Activated naive CD8-positive, alpha-beta T cell treated with anti-CD3 and anti-CD28 coated beads, Interleukin-2, amount 50 U/mL, for 24 hours (primary cell): Measurements from ENCODE around the gene MRC2.

Experiments used
- ATAC-seq: fragments of 150-1000 bp; cut with Tn5 transposase; one replicate; pipeline ENCODE4 v1.10.0; 2021
- DNase-seq: peaks from one replicate; pipeline ENCODE4 v3.0.0; 2021
- H3K27ac Mint-ChIP-seq: one replicate; pipeline ENCODE4 v1.8.0; 2021; ENCODE audit warnings: mild to moderate bottlenecking, mixed read lengths
- H3K27me3 Mint-ChIP-seq: one replicate; pipeline ENCODE4 v1.8.0; 2021; ENCODE audit warnings: mixed read lengths
- H3K36me3 Mint-ChIP-seq: one replicate; pipeline ENCODE4 v1.8.0; 2021; ENCODE audit warnings: low read depth, mixed read lengths
- H3K4me1 Mint-ChIP-seq: one replicate; pipeline ENCODE4 v1.8.0; 2021; ENCODE audit warnings: mixed read lengths
- H3K4me3 Mint-ChIP-seq: one replicate; pipeline ENCODE4 v1.8.0; 2021; ENCODE audit warnings: mild to moderate bottlenecking, moderate library complexity, mixed read lengths
- H3K9me3 Mint-ChIP-seq: one replicate; pipeline ENCODE4 v1.8.0; 2021; ENCODE audit warnings: mixed read lengths

The MRC2 gene

DNA sequence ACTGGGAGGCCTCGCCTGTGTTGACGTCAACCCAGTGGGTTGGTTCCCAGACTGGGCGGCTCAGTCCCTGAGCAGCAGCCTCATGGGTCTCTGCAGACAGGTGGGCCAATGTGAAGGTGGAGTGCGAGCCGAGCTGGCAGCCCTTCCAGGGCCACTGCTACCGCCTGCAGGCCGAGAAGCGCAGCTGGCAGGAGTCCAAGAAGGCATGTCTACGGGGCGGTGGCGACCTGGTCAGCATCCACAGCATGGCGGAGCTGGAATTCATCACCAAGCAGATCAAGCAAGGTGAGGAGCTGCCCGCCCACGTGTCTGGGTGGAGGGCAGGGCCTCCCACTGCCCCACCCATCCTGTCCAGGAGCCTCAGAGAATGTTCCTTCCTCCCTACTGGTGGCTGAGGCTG lies 44.1 kb downstream of the MRC2 start:
- Mint-ChIP-seq H3K27me3 (no peaks in the 10 kb centered on the region), H3K4me3 (no peak overlapping the region), H3K36me3 (no peaks in the 10 kb centered on the region), H3K27ac (no peak overlapping the region), H3K4me1 (peaks cover 2% of the 10 kb centered on the region), H3K9me3 (no peaks in the 10 kb centered on the region)
- DNase-seq (no peak), ATAC-seq (no peak)

DNA sequence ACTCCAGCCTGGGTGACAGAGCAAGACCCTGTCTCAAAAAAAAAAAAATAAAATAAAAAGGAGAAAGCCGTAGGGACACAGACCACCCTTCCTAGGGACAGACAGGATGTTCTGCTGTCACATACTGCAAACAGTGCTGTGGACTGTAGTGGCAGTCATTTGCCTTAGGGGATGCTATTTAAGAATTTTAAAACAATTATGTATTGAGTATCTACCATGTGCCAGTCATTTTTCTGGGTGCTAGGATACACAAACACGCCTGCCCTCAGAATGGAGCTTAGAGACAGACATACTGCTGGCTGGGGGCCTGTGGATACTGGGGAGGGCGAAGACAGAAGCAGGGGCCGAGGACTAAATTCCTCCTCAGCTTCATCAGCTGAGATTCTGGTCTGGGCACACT lies 45.5 kb downstream of the MRC2 start:
- Mint-ChIP-seq H3K27ac (no peak overlapping the region), H3K4me1 (peaks cover 2% of the 10 kb centered on the region), H3K9me3 (no peaks in the 10 kb centered on the region), H3K27me3 (no peaks in the 10 kb centered on the region), H3K36me3 (no peaks in the 10 kb centered on the region), H3K4me3 (no peak overlapping the region)
- DNase-seq (no peak), ATAC-seq (no peak)

DNA sequence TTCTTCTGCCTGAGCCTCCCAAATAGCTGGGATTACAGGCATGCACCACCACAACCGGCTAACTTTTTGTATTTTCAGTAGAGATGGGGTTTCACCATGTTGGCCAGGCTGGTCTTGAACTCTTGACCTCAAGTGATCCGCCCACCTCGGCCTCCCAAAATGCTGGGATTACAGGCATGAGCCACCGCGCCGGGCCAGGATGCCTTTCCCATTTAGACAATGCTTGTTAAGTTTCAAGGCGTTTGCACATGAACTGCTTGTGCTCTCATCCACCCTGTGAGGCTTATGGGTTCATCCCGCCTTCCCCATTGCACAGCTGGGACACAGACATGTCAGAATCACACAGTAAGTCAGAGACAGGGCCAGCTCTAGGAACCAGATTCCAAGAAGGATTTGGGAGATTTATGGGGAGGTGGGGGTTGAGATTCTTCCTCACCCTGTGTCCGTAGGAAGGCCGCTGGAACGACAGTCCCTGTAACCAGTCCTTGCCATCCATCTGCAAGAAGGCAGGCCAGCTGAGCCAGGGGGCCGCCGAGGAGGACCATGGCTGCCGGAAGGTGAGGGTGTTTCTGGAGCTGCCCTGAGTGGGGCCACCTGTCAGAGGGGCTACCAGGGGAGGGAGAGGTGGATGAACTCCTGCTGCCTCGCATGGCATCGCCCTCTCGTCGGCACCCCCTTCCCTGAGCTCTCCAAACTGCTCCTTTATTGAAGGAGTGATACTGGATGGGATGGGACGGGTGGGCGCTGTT lies 46.3 kb downstream of the MRC2 start:
- no peak overlapping the region for H3K27ac Mint-ChIP-seq
- H3K4me1 Mint-ChIP-seq: no peaks in the 10 kb centered on the region
- H3K9me3 Mint-ChIP-seq: no peaks in the 10 kb centered on the region
- no peak for ATAC-seq
- no peaks in the 10 kb centered on the region for H3K36me3 Mint-ChIP-seq
- H3K4me3 Mint-ChIP-seq: no peak overlapping the region
- no peaks in the 10 kb centered on the region for H3K27me3 Mint-ChIP-seq
- no peak for DNase-seq

DNA sequence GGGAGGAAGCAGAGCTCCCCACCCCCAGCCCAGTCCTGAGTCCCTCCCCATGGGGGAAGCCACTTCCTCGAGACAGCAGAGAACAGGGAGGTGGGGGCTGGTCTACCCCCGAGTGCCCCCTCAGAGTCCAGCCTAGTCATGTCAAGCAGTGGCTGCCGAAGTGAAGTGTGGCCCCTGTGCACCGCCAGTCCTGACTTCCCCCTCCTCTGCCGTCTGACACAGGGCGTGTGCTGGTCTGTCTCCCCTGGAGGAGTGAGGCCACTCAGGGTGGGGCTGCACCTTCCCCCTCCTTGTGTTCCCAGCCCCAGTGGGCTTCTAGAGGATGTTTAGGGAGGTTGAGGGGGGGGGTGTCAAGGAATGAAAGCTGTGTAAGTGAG lies 46.9 kb downstream of the MRC2 start:
- DNase-seq (no peak), ATAC-seq (no peak)
- Mint-ChIP-seq H3K4me3 (no peak overlapping the region), H3K27ac (no peak overlapping the region), H3K9me3 (no peaks in the 10 kb centered on the region), H3K36me3 (no peaks in the 10 kb centered on the region), H3K4me1 (no peaks in the 10 kb centered on the region), H3K27me3 (no peaks in the 10 kb centered on the region)

DNA sequence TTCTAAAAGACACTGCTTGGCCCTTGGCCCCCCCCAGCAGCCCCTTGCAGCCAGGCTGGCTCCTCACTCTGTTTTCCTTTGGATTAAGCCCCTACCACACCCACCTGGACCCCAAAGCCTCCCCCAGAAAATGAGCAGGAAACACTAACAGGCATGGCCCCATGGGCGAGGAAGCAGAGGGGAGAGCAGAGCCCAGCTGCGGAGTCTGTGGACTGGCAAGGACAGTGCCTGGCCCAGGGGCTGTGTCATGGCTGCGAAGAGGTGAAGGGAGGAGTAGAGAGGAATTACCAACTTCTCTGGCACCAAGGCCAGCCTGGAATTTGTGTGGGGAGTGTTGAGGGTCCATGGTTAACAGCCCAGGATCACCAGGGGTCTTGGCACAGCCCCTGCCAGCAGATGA lies 47.4 kb downstream of the MRC2 start:
- H3K4me1 Mint-ChIP-seq: no peaks in the 10 kb centered on the region
- no peak overlapping the region for H3K27ac Mint-ChIP-seq
- H3K9me3 Mint-ChIP-seq: no peaks in the 10 kb centered on the region
- no peak for ATAC-seq
- no peak overlapping the region for H3K4me3 Mint-ChIP-seq
- no peak for DNase-seq
- no peaks in the 10 kb centered on the region for H3K27me3 Mint-ChIP-seq
- no peaks in the 10 kb centered on the region for H3K36me3 Mint-ChIP-seq

DNA sequence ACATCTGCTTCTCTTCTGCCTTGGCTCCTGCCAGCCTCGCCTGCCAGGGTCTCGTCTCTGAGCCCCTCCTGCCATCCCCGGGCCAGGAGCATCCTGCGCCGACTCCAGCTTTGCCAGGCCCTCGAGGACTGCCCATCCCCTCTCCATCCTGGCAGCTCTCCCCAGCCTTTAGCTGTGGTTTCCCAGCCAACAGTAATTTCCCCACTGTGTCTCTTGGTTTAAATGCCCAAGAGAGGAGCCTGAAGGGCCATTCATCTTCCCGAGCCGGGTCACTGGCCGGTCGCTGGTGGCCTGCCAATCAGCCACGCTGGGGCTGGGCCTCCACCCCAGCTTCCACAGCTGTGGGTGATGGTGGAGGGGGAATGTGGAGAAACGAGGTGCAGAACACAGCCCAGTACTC lies 47.8 kb downstream of the MRC2 start:
- no peak overlapping the region for H3K27ac Mint-ChIP-seq

DNA sequence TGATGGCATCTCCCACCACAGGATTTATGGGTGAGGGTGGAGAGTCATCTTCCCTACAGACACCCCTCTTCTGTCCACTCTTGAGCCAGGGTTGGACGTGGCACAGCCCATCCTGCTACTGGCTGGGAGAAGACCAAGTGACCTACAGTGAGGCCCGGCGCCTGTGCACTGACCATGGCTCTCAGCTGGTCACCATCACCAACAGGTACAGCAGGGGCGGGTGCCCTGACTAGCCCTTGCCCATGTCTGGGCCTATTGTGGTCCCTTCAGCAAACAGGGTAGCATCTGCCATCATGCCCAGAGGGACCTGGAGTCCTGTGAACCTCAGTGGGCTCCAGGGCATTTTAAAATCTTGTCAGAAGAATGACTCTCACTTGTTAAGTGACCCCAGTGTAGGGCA lies 48.2 kb downstream of the MRC2 start:
- H3K9me3 Mint-ChIP-seq: no peaks in the 10 kb centered on the region
- H3K27me3 Mint-ChIP-seq: no peaks in the 10 kb centered on the region
- no peak overlapping the region for H3K4me3 Mint-ChIP-seq
- no peak overlapping the region for H3K27ac Mint-ChIP-seq
- H3K4me1 Mint-ChIP-seq: no peaks in the 10 kb centered on the region
- DNase-seq (no peak), ATAC-seq (no peak)
- H3K36me3 Mint-ChIP-seq: no peaks in the 10 kb centered on the region

More for the DNA sequence above, 47.8 kb downstream of the MRC2 start:
- no peaks in the 10 kb centered on the region for H3K27me3 Mint-ChIP-seq
- DNase-seq (no peak), ATAC-seq (no peak)
- H3K4me3 Mint-ChIP-seq: no peak overlapping the region
- H3K9me3 Mint-ChIP-seq: no peaks in the 10 kb centered on the region
- H3K36me3 Mint-ChIP-seq: no peaks in the 10 kb centered on the region
- no peaks in the 10 kb centered on the region for H3K4me1 Mint-ChIP-seq

DNA sequence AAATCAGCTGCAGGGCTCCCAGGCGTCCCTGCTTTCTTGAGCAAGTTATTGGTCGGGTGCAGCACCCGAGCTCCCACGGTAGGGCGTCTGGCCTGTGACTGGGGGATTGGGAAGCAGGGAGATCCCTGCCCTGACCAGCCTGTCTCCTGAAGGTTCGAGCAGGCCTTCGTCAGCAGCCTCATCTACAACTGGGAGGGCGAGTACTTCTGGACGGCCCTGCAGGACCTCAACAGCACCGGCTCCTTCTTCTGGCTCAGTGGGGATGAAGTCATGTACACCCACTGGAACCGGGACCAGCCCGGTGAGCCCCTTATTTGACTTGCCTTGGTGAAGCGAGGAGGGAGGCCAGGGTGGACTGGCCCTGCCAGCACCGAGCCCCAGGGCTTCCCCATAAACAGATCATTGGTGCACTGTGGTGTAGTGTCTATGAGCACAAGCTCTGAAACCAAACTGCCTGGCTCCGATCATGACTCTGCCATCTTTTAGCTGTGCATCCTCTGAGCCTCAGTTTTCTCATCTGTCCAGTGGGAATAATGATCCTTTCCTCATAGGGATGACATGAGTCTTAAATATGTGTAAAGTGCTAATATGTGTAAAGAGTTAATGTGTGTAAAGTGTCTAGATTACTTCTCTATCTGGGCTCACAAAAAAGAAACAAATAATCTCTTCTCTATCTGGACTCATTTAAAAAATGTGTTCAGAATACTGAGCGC lies 48.9 kb downstream of the MRC2 start:
- no peak for DNase-seq
- no peaks in the 10 kb centered on the region for H3K9me3 Mint-ChIP-seq
- no peak overlapping the region for H3K4me3 Mint-ChIP-seq
- H3K27ac Mint-ChIP-seq: no peak overlapping the region
- H3K27me3 Mint-ChIP-seq: no peaks in the 10 kb centered on the region
- no peaks in the 10 kb centered on the region for H3K36me3 Mint-ChIP-seq
- no peaks in the 10 kb centered on the region for H3K4me1 Mint-ChIP-seq
- no peak for ATAC-seq

DNA sequence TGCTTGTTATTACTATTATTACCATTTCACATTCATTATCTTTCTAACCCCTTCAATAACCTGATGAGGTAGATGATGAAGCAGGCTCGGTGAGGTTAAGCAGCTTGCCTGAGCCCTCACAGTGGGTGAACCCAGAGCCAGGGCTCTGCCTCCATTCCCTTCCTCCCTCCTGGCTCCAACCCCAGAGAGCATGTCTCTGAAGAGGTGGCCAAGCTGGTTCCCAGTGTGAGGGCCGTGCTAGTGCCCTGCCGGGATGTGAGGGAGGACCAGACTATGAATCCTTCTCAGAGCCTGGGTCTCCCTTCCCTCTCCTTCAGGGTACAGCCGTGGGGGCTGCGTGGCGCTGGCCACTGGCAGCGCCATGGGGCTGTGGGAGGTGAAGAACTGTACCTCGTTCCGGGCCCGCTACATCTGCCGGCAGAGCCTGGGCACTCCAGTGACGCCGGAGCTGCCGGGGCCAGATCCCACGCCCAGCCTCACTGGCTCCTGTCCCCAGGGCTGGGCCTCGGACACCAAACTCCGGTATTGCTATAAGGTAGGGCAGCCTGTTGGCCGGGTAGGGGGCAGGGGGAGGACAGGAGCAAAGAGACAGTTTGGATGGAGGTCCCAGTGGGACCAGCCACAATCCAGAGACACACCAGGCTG lies 49.6 kb downstream of the MRC2 start:
- no peak overlapping the region for H3K4me3 Mint-ChIP-seq
- no peaks in the 10 kb centered on the region for H3K4me1 Mint-ChIP-seq
- no peaks in the 10 kb centered on the region for H3K9me3 Mint-ChIP-seq
- H3K27ac Mint-ChIP-seq: no peak overlapping the region
- H3K36me3 Mint-ChIP-seq: no peaks in the 10 kb centered on the region
- no peak for DNase-seq
- ATAC-seq: no peak
- no peaks in the 10 kb centered on the region for H3K27me3 Mint-ChIP-seq

DNA sequence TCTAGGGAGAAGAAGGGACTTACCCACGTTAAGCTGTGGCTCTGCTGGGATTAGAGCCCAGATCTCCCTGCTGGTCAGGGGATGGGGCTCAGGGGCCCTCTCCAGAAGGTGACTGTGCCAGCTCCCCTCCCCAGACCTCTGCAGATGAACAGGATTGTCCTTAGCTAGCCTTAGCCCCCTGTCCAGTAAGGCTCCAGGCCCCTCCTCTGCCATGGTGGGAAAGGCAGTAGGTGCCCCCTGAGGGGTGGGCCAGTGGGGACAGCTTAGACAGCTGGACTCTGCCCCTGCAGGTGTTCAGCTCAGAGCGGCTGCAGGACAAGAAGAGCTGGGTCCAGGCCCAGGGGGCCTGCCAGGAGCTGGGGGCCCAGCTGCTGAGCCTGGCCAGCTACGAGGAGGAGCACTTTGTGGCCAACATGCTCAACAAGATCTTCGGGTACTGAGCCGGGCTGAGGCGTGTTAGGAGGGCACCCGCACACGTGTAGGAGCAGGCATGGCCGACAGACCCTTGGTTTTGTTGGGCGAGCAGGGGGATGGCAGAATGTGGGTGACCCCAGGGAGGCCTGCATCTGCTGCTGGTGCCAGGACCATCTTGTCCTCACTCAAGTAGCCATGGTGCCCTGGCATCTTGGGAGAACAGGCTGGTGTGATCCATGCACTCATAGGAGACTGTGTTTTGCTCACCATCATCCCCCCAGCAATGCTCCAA lies 50.9 kb downstream of the MRC2 start:
- Mint-ChIP-seq H3K4me1 (no peaks in the 10 kb centered on the region), H3K4me3 (no peak overlapping the region), H3K36me3 (no peaks in the 10 kb centered on the region), H3K27ac (no peak overlapping the region), H3K9me3 (no peaks in the 10 kb centered on the region), H3K27me3 (no peaks in the 10 kb centered on the region)
- DNase-seq (no peak), ATAC-seq (no peak)

DNA sequence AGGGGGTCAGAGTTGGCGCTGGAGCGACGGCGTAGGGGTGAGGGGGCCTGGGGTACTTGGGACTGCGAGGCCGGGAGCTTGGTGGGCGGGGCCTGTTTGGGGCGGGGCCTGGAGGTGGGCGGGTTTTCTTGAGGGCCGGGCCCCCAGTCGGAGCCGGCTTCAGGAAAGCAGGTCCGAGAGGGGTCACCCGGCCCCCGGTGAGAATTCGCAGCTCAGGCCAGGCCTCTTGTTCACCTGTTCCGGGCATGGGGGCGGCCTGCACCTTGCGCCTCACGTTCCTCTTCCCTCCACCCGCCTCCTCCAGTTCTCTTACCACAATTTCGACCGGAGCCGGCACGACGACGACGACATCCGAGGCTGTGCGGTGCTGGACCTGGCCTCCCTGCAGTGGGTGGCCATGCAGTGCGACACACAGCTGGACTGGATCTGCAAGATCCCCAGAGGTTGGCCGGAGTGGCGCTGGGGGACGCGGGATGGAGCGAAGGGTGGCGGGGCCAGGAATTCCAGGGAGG lies 52.5 kb downstream of the MRC2 start:
- Mint-ChIP-seq H3K27ac (no peak overlapping the region), H3K36me3 (no peaks in the 10 kb centered on the region), H3K4me1 (no peaks in the 10 kb centered on the region), H3K4me3 (no peak overlapping the region), H3K27me3 (no peaks in the 10 kb centered on the region), H3K9me3 (no peaks in the 10 kb centered on the region)
- no peak for ATAC-seq
- no peak for DNase-seq

DNA sequence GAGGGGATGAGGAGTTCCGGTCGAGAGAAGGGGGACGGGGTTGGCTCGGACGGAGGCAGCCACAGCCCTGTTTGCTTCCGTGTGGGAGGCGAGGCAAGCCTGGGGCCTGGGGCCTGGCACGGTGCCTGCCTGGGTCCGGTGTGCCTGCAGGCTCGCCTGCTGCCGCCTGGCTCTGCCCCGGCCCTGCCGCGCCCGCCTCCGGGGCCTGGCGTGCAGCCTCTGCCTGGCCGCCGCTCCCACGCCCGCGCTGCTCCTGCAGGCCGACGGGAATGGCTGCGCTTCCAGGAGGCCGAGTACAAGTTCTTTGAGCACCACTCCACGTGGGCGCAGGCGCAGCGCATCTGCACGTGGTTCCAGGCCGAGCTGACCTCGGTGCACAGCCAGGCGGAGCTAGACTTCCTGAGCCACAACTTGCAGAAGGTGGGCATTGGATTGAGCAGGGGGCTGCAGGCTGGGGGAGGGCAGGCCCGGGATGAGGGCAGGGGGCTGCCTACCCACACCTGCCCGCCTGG lies 53.1 kb downstream of the MRC2 start:
- no peak for ATAC-seq
- Mint-ChIP-seq H3K9me3 (no peaks in the 10 kb centered on the region), H3K4me3 (no peak overlapping the region), H3K27ac (no peak overlapping the region), H3K36me3 (no peaks in the 10 kb centered on the region), H3K4me1 (no peaks in the 10 kb centered on the region), H3K27me3 (no peaks in the 10 kb centered on the region)
- no peak for DNase-seq

DNA sequence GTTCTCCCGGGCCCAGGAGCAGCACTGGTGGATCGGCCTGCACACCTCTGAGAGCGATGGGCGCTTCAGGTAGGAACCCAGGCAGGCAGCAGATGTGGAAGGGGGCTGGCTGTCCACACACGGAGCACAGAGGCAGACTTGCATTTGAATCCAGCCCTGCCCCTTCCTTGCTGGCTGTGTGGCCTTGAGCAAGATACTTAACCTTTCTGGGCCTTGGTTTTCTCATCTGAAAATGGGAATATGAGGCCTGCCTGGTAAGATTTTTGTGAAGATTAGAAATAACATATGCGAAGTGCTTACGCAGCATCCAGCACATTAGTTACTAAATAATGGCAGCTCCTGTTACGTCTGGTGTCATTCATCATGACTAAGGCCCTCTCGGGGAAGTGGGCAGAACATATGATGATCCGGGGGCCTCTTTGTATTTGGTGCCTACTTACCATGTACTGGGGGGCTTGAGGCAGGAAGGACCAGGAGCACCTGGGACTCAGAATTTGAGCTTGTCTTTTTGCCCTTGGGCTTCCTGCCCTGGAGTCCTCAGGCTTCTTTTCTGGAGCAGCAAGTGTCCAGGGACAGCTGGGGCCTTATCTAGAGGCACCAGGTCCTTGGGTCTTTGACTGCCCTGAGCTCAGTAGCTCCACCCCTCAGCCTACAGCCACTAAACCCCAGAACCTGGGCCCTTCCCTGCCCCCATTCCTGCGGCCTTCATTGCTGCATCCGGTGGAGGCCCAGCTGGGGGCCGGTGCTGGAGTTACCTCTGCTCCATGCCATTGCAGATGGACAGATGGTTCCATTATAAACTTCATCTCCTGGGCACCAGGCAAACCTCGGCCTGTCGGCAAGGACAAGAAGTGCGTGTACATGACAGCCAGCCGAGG lies 53.8 kb downstream of the MRC2 start:
- H3K36me3 Mint-ChIP-seq: no peaks in the 10 kb centered on the region
- DNase-seq: no peak
- no peaks in the 10 kb centered on the region for H3K27me3 Mint-ChIP-seq
- no peak for ATAC-seq
- no peaks in the 10 kb centered on the region for H3K4me1 Mint-ChIP-seq
- H3K9me3 Mint-ChIP-seq: no peaks in the 10 kb centered on the region
- H3K27ac Mint-ChIP-seq: no peak overlapping the region
- no peak overlapping the region for H3K4me3 Mint-ChIP-seq

DNA sequence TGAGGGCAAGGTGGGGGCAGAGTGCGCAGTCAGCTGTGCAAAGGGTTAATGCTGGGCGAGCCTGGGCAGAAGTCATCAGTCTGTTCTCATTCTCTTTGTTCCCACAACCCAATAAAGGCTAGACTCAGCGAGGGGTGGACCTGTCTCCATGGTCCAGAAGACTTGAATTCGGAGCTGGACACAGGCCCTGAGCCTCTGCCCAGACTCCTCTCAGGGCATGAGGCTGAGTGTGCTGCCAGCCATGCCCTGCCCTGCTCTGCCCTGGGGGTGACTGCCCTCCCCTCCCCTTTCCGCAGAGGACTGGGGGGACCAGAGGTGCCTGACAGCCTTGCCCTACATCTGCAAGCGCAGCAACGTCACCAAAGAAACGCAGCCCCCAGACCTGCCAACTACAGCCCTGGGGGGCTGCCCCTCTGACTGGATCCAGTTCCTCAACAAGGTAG lies 54.5 kb downstream of the MRC2 start:
- Mint-ChIP-seq H3K36me3 (no peaks in the 10 kb centered on the region), H3K9me3 (no peaks in the 10 kb centered on the region), H3K27ac (no peak overlapping the region), H3K4me1 (no peaks in the 10 kb centered on the region), H3K27me3 (no peaks in the 10 kb centered on the region), H3K4me3 (no peak overlapping the region)
- DNase-seq: no peak
- no peak for ATAC-seq
